Measurements from ENCODE around the gene INPP5A. TPM values are rescaled to one million over a fixed set of nuclear protein-coding genes. Genes with fewer than 3 reads are reported as not detected.

Gene INPP5A
- total and polyA plus RNA-seq, 2 of the 13 experiments (the other 11 are each of a cell fraction or from before 2014, with no cell fraction given): 17.5 to 37.9 TPM

- Histone ChIP-seq H3K4me3 (replicated peaks in 1 of 3; ENCODE audit: insufficient read depth in 1 of 3, low read depth in 2 of 3, low read length in 3 of 3) (no peak overlapping the region), H3K4me2 (ENCODE audit: low read depth, low read length) (no peak overlapping the region), H2AFZ (ENCODE audit: low read length) (no peak overlapping the region), H4K20me1 (ENCODE audit: insufficient read depth, low read length) (no peaks in the 10 kb centered on the region), H3K4me1 (ENCODE audit: insufficient read depth, low read length) (no peaks in the 10 kb centered on the region), H3K9ac (ENCODE audit: insufficient read depth, low read depth, low read length) (no peak overlapping the region), H3K9me3 (ENCODE audit: low read length) (no peaks in the 10 kb centered on the region), H3K79me2 (ENCODE audit: insufficient read depth, low read length) (no peaks in the 10 kb centered on the region), H3K27ac (ENCODE audit: extremely low read length, insufficient read depth, low read length) (no peak overlapping the region), H3K36me3 (replicated peaks in 1 of 2; ENCODE audit: control insufficient read depth in 1 of 2, insufficient read depth in 2 of 2, low read length in 2 of 2) (peaks cover 0 to 2% of the 10 kb centered on the region in 2 experiments; a peak in 2 of 5 replicates), H3K27me3 (ENCODE audit: control insufficient read depth in 1 of 2, insufficient read depth in 2 of 2, low read length in 2 of 2) (no peaks in the 10 kb centered on the region)
- ChIA-PET CTCF (ENCODE audit: low intra/inter-chr PET ratio, low total read pairs) (no interaction called here), POLR2A (no interaction called here)
- BruUV-seq (replicated peaks): no TSS peak
- in situ Hi-C loops (cut with HindIII; ENCODE audit: extremely low pct_ligation_motif_present, low pct_unique_long_range_greater_than_20kb) (no loop called here), intact Hi-C loops (cut with micrococcal nuclease; ENCODE audit: unreplicated experiment) (no loop called here)
- DNase-seq (ENCODE audit: low spot score): no peak
- 93% methylated on average over 15 of the region's 15 CpGs for WGBS (ENCODE audit: low lambda C conversion rate)
- FAIRE-seq: no peak
- TF ChIP-seq TFAP4 (IDR thresholded peaks at IDR 0.05; ENCODE audit: borderline replicate concordance, low read depth): no peak
- TF ChIP-seq ZBTB46 (CRISPR knock-in tag; IDR thresholded peaks at IDR 0.05; ENCODE audit: borderline replicate concordance): no peak
- TF ChIP-seq KAT2B (IDR thresholded peaks at IDR 0.05; ENCODE audit: borderline replicate concordance, low read depth, low read length): no peak
- no peak for ATAC-seq
These were observed 210.5 kb downstream of the INPP5A start for GRCh38 chr10:132748135-132748534.

GRCh38 chr10:132748545-132749370 lies 211.2 kb downstream of the INPP5A start:
- H3K9ac ChIP-seq (ENCODE audit: insufficient read depth, low read depth, low read length): no peak overlapping the region
- ATAC-seq: no peak
- H3K4me3 ChIP-seq (replicated peaks in 1 of 3; ENCODE audit: insufficient read depth in 1 of 3, low read depth in 2 of 3, low read length in 3 of 3): no peak overlapping the region
- H3K9me3 ChIP-seq (ENCODE audit: low read length): no peaks in the 10 kb centered on the region
- in situ Hi-C loops (cut with HindIII; ENCODE audit: extremely low pct_ligation_motif_present, low pct_unique_long_range_greater_than_20kb) (no loop called here), intact Hi-C loops (cut with micrococcal nuclease; ENCODE audit: unreplicated experiment) (no loop called here)
- WGBS (ENCODE audit: low lambda C conversion rate): 95% methylated on average over 17 of the region's 36 CpGs
- peaks cover 0 to 2% of the 10 kb centered on the region in 2 experiments; a peak in 2 of 5 replicates for H3K36me3 ChIP-seq (replicated peaks in 1 of 2; ENCODE audit: control insufficient read depth in 1 of 2, insufficient read depth in 2 of 2, low read length in 2 of 2)
- H3K27me3 ChIP-seq (ENCODE audit: control insufficient read depth in 1 of 2, insufficient read depth in 2 of 2, low read length in 2 of 2): no peaks in the 10 kb centered on the region
- H3K4me1 ChIP-seq (ENCODE audit: insufficient read depth, low read length): no peaks in the 10 kb centered on the region
- H2AFZ ChIP-seq (ENCODE audit: low read length): no peak overlapping the region
- POLR2A ChIA-PET: no interaction called here
- CTCF ChIA-PET (ENCODE audit: low intra/inter-chr PET ratio, low total read pairs): no interaction called here
- H4K20me1 ChIP-seq (ENCODE audit: insufficient read depth, low read length): no peaks in the 10 kb centered on the region
- no peak overlapping the region for H3K4me2 ChIP-seq (ENCODE audit: low read depth, low read length)
- no peak for FAIRE-seq
- no peaks in the 10 kb centered on the region for H3K79me2 ChIP-seq (ENCODE audit: insufficient read depth, low read length)
- BruUV-seq (replicated peaks): no TSS peak
- H3K27ac ChIP-seq (ENCODE audit: extremely low read length, insufficient read depth, low read length): no peak overlapping the region
- no peak for DNase-seq (ENCODE audit: low spot score)
- TF ChIP-seq GABPA (IDR thresholded peaks at IDR 0.05; ENCODE audit: low read depth, low read length) (no peak), GABPA (CRISPR knock-in tag; IDR thresholded peaks at IDR 0.05; ENCODE audit: low read depth) (no peak), RBAK (CRISPR knock-in tag; IDR thresholded peaks at IDR 0.05) (no peak), GTF2F1 (IDR thresholded peaks at IDR 0.05; ENCODE audit: low read length) (no peak), ZSCAN22 (CRISPR knock-in tag; IDR thresholded peaks at IDR 0.05) (no peak), PATZ1 (CRISPR knock-in tag; IDR thresholded peaks at IDR 0.05) (no peak), MIXL1 (CRISPR knock-in tag; IDR thresholded peaks at IDR 0.05) (no peak), MYC (CRISPR knock-in tag; IDR thresholded peaks at IDR 0.05; ENCODE audit: borderline replicate concordance) (no peak), ZNF552 (CRISPR knock-in tag; IDR thresholded peaks at IDR 0.05; ENCODE audit: borderline replicate concordance) (no peak), GATA4 (IDR thresholded peaks at IDR 0.05; ENCODE audit: borderline replicate concordance, low read depth) (no peak), RFXAP (CRISPR knock-in tag; IDR thresholded peaks at IDR 0.05; ENCODE audit: borderline replicate concordance) (no peak), HDAC1 (CRISPR knock-in tag; IDR thresholded peaks at IDR 0.05) (no peak)

Data from HepG2 (cell line).